ENCODE data around the gene HEATR9. TPM values are rescaled to one million over a fixed set of nuclear protein-coding genes. Genes with fewer than 3 reads are reported as not detected.

Gene HEATR9
- polyA plus RNA-seq, 1 donor = not detected

DNA sequence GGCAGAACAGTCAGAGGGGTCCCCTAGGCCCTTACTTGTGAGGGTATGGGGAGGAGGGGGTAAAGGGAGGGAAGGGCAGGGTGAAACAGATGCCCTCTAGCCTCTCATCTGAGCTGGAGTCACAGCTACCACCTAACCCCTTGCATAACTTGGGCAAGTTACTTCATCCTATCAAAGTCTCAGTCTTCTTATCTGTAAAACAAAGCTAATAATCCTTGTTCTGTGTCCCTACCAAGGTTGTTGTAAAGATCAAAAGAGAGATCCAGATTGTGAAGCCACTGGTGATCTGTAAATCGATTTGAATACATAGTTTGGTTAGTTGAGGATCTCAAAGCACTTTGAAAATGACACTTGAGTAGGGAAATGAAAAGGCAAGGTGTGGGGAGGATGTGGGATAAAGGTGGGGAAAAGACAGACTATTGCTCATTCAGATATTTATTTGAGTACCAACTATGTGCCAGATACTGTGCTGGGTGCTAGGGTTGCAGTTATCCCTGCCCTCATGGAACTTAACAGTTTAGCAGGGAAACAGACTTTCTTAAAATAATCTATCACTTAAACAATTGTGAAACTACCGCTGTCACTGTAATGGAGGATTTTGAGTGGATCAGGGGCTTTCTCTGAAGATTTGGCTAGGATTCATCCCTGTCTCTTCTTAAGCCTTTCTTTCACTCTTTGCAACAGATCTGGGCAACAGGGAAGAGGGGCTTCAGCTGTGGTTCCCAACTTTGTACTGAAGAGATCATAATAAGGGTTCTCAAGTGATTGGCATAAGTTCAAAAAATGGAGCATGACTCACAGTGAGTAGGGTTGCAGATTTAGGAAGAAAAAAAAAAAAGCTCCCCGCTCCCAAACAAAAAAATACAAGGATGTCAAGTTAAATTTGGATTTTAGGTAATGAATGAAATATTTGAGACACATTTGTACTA lies 3.0 kb downstream of the HEATR9 start:
- no peak for DNase-seq

DNA sequence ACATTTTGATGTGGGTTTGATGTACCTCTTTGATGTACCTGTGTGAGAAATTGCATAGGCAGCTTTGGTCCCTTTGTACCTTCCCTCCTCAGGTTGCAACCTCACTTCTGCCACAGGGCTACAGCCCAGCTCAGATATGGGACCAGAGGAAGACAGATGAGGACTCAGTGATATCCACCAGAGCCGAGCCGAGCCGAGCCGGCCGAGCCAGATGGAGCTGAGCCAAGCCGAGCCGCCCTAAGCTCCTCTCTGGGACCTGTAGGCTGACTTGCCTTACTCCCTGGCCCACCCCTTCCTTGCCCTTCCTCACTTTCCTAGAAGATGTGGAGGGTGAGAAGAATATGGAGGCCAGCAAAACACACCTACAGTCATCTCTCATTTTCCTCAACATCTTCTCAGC lies 3.8 kb downstream of the HEATR9 start:
- DNase-seq = no peak

DNA sequence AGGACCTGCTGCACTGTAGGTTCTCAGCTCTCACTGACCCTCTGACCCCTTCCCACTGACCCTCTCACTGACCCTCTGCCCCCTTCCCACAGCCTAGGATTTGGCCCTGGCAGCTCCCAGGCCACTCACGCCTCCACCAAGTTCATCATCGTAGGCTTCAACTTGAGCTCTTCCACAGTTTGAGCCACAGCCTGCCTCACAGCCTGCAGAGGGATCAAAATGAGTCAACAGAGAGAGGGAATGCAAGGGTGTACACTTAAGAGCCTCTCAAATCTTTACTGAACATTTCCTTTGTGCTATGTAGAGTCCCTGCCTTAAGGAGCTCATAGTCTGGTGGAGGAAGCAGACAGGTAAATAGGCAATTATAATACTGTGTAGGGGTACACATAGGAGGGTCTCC lies 12.1 kb downstream of the HEATR9 start:
- DNase-seq = no peak

GRCh38 chr17:35855965-35856364 lies 12.7 kb downstream of the HEATR9 start:
- DNase-seq = no peak

DNA sequence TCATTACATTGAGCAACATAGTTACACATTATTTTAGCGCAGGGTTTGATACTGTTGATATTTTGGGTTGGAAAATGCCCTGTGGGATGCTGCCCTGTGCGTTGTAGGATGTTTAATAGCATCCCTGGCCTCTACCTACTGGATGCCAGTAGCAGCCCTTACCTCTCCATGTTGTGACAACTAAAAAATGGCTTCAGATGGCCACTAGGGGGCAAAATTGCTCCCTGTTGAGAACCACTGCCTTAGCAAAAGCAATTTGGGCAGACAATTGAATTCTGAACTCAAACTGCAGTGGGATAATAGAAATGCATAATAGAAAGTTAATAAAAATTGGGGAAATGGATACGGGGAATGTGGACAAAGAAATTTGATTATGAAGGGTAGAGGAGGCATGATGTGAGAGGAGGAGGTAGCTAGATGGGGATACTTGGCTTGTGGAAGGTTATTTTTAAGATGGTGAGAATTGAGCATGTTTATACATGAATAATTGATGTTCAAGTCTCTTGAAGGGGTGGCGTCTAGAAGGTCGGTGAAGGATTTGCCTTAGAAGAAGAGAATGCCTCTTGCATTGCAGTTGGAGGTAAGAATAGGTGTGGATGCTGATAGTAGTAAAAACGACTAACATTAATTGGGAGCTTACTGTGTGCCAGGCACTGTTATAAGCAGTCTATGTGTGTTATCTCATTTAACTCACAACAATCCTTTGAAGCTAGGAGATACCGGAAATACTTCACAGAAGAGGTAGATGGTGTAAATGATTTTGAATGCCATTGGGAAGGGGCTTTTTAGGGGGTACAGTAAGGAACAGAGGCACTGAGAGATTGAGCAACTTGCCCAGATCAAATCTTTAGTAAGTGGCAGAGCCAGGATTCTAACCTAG lies 19.0 kb downstream of the HEATR9 start:
- peak; percentile 29 for DNase-seq

GRCh38 chr17:35847633-35848373 lies 20.9 kb downstream of the HEATR9 start:
- DNase-seq = no peak

GRCh38 chr17:35847006-35847405 lies 21.7 kb downstream of the HEATR9 start:
- no peak for DNase-seq

DNA sequence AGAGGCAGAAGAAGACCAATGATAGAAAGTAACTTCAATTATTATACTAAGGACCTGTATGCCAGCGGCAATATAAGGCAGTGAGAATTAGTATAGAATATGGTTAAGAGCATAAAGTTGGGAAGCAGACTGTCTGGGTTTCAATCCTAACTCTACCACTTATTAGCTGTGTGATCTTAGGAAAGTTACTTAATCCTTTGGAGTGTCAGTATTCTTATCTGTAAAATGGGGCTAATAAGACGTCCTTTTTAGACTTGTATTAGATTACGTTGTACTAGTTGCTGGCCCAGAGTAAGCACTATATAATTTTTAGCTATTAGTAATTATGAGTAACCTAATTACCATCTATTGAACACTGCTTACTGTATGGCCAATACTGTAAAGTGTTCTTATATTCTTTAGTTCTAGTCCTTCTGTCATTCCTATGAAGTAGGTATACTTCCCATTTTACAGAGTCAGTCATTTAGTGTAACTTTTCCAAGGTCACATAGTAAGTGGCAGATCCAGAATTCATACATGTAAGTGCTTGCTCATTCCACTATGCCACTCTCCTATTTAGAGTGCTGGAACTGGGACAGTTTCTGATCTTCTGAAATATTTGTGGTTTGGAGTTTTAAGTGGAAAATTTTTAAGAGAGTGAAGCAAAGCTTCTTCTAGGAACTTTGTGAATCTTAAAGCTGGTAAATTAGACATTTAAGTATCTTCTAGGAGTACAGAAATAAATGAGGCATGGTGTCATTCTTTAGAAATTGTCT lies 22.5 kb downstream of the HEATR9 start:
- no peak for DNase-seq

DNA sequence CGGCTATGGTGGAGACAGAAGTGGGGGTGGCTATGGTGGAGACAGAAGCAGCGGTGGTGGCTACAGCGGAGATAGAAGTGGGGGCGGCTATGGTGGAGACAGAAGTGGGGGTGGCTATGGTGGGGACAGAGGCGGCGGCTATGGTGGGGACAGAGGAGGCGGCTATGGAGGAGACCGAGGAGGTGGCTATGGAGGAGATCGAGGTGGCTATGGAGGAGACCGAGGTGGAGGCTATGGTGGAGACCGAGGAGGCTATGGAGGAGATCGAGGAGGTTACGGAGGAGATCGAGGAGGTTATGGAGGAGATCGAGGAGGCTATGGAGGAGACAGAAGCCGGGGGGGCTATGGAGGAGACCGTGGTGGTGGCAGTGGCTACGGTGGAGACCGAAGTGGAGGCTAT lies 24.1 kb downstream of the HEATR9 start:
- no peak for DNase-seq

- DNase-seq = no peak
These were observed 25.0 kb downstream of the HEATR9 start for GRCh38 chr17:35843698-35844097.

DNA sequence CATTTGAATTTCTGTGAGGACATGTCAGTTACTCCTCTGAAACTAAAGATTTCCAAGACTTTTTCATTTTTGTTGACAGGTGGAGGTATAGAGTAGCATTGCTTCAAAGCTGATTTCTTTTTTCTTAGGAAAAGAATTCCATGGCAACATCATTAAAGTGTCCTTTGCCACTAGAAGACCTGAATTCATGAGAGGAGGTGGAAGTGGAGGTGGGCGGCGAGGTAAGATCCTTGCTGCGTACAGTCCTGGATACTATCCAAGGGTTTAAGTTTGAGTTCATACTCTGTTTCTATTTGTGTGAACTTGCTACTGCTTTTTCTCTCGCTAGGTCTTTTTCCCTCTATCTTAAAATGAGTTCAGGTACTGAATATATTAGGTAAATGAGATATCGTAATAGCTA lies 26.5 kb downstream of the HEATR9 start:
- DNase-seq = no peak

DNA sequence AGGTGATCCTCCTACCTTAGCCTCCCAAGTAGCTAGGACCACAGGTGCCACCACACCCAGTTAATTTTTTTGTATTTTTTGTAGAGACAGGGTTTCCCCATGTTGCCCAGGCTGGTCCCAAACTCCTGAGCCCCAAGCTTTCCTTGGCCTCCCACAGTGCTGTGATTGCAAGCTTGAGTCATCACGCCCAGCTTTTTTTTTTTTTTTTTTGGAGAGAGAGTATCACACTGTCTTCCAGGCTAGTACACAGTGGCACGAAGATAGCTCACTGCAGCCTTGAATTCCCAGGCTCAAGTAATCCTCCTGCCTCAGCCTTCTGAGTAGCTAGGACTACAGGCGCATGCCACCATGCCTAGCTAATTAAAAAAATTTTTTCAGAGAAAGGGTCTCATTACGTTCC lies 27.2 kb downstream of the HEATR9 start:
- no peak for DNase-seq

- DNase-seq = no peak
These were observed 27.6 kb downstream of the HEATR9 start for GRCh38 chr17:35841101-35841500.

- no peak for DNase-seq
These were observed 43.5 kb downstream of the HEATR9 start for GRCh38 chr17:35825206-35825605.

DNA sequence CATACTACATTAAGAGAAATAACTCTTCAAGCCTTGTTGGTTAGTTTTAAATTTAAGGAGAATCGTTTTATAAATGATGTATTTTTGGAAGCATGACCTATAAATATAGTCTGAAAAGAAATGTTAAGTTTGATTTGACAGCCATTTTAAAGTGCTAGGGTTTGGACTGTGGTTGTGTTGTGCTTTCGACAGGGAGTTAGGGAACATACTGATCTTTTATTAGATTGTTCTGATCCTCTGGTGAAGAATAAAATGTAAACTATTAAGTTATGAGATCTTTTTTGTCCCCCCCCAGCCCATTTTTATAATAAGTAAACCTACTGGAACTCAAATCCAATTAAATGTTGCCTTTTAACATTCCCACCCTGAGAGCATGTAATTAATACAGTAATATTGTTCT lies 47.4 kb downstream of the HEATR9 start:
- DNase-seq = no peak

DNA sequence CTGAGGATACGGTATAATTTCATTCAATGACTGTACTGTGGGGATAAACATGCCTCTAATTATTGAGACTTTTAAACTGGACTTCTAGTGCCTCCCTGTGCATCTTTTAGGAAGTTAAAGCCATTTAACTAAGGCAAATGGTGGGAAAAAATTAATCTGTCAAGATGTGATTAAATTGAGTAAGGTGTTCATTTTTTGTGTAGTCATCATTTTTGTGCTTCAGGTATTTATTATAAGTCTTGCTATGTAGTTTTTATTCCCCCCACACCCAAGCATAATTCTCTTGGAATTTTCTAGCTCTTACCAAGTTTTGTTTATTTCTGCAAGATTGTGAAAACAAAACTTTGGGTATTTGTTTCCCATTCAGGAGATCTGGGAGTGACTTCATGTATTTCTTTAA lies 49.2 kb downstream of the HEATR9 start:
- DNase-seq = no peak

GRCh38 chr17:35817196-35817595 lies 51.5 kb downstream of the HEATR9 start:
- no peak for DNase-seq

DNA sequence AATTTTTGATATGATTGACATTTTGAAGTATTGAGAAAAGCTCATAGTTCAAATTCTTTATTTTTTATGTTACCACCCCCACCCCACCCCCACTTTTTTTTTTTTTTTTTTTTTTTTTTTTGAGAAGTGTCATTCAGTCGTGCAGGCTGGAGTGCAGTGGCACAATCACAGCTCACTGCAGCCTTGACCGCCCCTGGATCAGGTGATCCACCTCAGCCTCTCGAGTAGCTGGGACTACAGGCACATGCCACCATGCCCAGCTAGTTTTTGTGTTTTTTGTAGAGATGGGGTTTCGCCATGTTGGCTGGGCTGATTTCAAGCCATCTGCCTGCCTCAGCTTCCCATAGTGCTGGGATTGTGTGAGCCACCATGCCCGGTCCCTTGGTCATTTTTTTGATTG lies 52.0 kb downstream of the HEATR9 start:
- no peak for DNase-seq

- DNase-seq = no peak
These were observed 56.2 kb downstream of the HEATR9 start for GRCh38 chr17:35812456-35812855.

DNA sequence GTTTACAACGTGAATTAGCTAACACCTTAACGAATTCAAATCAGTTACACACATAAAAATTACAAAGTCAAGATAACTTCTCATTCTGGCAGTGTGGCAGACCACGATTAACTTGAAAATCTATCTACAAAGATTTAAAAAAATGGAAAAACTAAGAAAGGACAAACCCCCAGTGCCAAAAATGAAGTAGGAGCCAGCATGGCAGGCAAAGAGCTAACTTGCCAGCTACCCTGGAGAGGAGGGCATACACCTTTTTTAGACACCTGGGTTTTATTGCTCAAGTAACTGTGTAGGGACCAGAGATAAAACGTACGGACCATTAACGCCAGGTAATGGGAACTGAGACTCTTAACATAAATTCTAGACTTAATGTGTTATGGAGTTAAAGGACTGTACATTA lies 56.9 kb downstream of the HEATR9 start:
- DNase-seq = no peak

DNA sequence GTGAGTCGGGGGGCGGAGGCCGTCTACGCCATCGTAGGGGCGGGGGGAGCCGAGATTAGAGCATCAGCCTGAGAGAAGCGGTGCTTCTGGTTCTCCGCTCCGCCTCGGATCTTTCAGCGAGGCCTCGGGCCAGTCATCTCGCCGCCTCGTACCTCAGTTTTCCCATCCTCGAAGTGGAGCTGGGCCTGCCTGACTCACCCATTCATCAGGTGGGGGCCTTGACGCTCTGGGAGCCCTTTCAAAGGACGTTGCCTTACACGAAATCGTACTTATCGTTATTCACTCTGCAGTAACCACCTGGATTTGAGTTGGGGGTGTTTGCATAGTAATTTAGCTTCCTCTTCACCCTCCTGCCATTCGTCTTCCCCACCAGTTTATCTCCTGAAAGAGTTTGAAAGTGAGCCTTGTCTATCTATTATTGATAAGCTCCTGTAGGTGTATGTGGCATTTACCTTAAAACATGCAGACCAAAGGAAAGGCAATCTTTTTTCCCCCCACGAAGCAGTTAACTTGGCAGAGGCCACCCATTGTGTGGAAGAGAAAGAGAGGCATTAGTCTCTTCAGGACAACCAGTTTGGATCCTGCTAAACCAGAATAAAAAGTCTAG lies 58.7 kb downstream of the HEATR9 start:
- no peak for DNase-seq

All from hindlimb muscle (tissue), 1 donor.